ENCODE measurements around the gene AGBL1.

AGBL1 gene

GRCh38 chr15:86213888-86214287 is 134.2 kb downstream of the AGBL1 start:
- no peak overlapping the region for H3K4me3 Mint-ChIP-seq
- no peak overlapping the region for H3K27ac Mint-ChIP-seq
- peaks cover 54% of the 10 kb centered on the region for H3K9me3 Mint-ChIP-seq
- H3K27me3 Mint-ChIP-seq (ENCODE audit: low read depth): peaks cover 3% of the 10 kb centered on the region
- no peaks in the 10 kb centered on the region for H3K36me3 Mint-ChIP-seq (ENCODE audit: low read depth)
- TF ChIP-seq CTCF (IDR thresholded peaks at IDR 0.05; ENCODE audit: unreplicated experiment in 3 of 3): no peak
- no peaks in the 10 kb centered on the region for H3K4me1 Mint-ChIP-seq

- Mint-ChIP-seq H3K27ac (no peak overlapping the region), H3K4me1 (no peaks in the 10 kb centered on the region), H3K4me3 (no peak overlapping the region), H3K27me3 (ENCODE audit: low read depth) (peaks cover 3% of the 10 kb centered on the region), H3K36me3 (ENCODE audit: low read depth) (no peaks in the 10 kb centered on the region), H3K9me3 (peaks cover 16% of the 10 kb centered on the region)
- TF ChIP-seq CTCF (IDR thresholded peaks at IDR 0.05; ENCODE audit: unreplicated experiment in 3 of 3): no peak
These were observed 141.4 kb downstream of the AGBL1 start for GRCh38 chr15:86221119-86221518.

GRCh38 chr15:86229306-86229705 is 149.6 kb downstream of the AGBL1 start:
- H3K27me3 Mint-ChIP-seq (ENCODE audit: low read depth): peaks cover 32% of the 10 kb centered on the region
- no peaks in the 10 kb centered on the region for H3K36me3 Mint-ChIP-seq (ENCODE audit: low read depth)
- no peaks in the 10 kb centered on the region for H3K9me3 Mint-ChIP-seq
- TF ChIP-seq CTCF (IDR thresholded peaks at IDR 0.05; ENCODE audit: unreplicated experiment in 3 of 3): no peak
- no peak overlapping the region for H3K27ac Mint-ChIP-seq
- H3K4me3 Mint-ChIP-seq: no peak overlapping the region
- peaks cover 15% of the 10 kb centered on the region for H3K4me1 Mint-ChIP-seq

GRCh38 chr15:86229936-86230335 is 150.3 kb downstream of the AGBL1 start:
- Mint-ChIP-seq H3K36me3 (ENCODE audit: low read depth) (no peaks in the 10 kb centered on the region), H3K27ac (no peak overlapping the region), H3K4me1 (peaks cover 18% of the 10 kb centered on the region), H3K9me3 (no peaks in the 10 kb centered on the region), H3K4me3 (no peak overlapping the region), H3K27me3 (ENCODE audit: low read depth) (peaks cover 32% of the 10 kb centered on the region)
- TF ChIP-seq CTCF (IDR thresholded peaks at IDR 0.05; ENCODE audit: unreplicated experiment in 3 of 3): no peak

GRCh38 chr15:86231864-86232721 is 152.4 kb downstream of the AGBL1 start:
- peaks cover 32% of the 10 kb centered on the region for H3K27me3 Mint-ChIP-seq (ENCODE audit: low read depth)
- peaks cover 22% of the 10 kb centered on the region for H3K4me1 Mint-ChIP-seq
- no peak overlapping the region for H3K27ac Mint-ChIP-seq
- H3K36me3 Mint-ChIP-seq (ENCODE audit: low read depth): no peaks in the 10 kb centered on the region
- H3K4me3 Mint-ChIP-seq: peak overlapping the region in 2 of 3 experiments; percentile 57 to 60
- TF ChIP-seq CTCF (IDR thresholded peaks at IDR 0.05; ENCODE audit: unreplicated experiment in 3 of 3): peak; percentile 67 to 88 (median 75)
- H3K9me3 Mint-ChIP-seq: no peaks in the 10 kb centered on the region

- Mint-ChIP-seq H3K4me1 (peaks cover 12% of the 10 kb centered on the region), H3K36me3 (ENCODE audit: low read depth) (no peaks in the 10 kb centered on the region), H3K27me3 (ENCODE audit: low read depth) (peaks cover 12% of the 10 kb centered on the region), H3K9me3 (no peaks in the 10 kb centered on the region), H3K4me3 (no peak overlapping the region), H3K27ac (no peak overlapping the region)
- no peak for TF ChIP-seq CTCF (IDR thresholded peaks at IDR 0.05; ENCODE audit: unreplicated experiment in 3 of 3)
These were observed 156.0 kb downstream of the AGBL1 start for GRCh38 chr15:86235667-86236066.

Data from nephron (organoid).